DND-41 (cell line): Measurements from ENCODE around the gene H1-8.

ENCODE experiments used
- CTCF ChIP-seq: IDR thresholded peaks from 2 replicates; pipeline ENCODE4 v1.5.1; 2012; ENCODE audit warnings: borderline replicate concordance, low read length, moderate library complexity, mild to moderate bottlenecking; ENCODE audit not compliant: poor library complexity, severe bottlenecking; ENCODE audit errors: extremely low read depth
- EZH2 ChIP-seq: IDR thresholded peaks from 3 replicates; pipeline ENCODE4 v1.6.1; 2012; ENCODE audit warnings: borderline replicate concordance, low read depth, mild to moderate bottlenecking, moderate library complexity, low read length, inconsistent platforms; ENCODE audit not compliant: severe bottlenecking

DNA sequence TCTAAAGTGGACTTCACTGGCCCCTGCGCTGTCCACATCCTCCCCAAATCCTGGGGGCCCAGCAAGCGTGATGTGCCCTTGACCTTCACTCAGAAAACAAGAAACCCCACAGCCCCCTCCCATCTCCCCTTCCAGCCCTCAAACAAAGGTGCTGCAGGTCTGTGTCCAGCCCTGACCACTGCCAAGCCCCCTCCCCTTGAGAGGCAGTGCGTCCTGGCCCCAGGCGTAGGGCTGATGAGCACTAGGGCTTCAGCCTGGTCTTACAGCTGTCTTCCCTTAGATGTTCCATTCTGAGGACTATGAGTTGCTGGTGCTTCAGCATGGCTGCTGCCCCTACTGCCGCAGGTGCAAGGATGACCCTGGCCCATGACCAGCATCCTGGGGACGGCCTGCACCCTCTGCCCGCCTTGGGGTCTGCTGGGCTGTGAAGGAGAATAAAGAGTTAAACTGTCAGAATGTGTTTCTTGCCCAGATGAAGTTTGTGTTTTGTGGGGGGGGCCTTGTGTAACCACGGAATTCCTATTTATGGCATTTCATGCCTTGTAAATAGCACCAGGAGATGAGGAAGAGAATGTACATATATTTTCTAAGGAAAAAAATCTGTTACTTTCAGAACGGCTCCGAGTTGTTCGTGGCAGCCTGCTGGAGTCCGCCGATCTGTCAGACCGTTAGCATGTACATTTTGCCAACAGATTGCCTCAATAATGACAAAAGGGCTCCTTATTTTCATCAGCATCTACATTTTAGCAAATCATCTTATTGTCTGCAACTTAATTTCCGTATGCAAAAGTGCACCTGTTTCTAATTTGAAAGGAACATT, 22.9 kb upstream of the H1-8 start:
- TF ChIP-seq CTCF (no peak), EZH2 (no peak)
